Measurements from ENCODE around the gene GFRAL.

Gene GFRAL

GRCh38 chr6:55433446-55434130, 106.3 kb downstream of the GFRAL start:
- peak; percentile 77 to 88 for DNase-seq (ENCODE audit: low read depth in 2 of 2)

- DNase-seq (ENCODE audit: low read depth in 2 of 2): no peak
Observed at GRCh38 chr6:55437141-55437540, 109.9 kb downstream of the GFRAL start.

- DNase-seq (ENCODE audit: low read depth in 2 of 2): no peak
Observed at GRCh38 chr6:55438203-55438602, 110.9 kb downstream of the GFRAL start.

- DNase-seq (ENCODE audit: low read depth in 2 of 2): no peak
Observed at GRCh38 chr6:55443238-55444134, 116.2 kb downstream of the GFRAL start.

GRCh38 chr6:55445648-55446204, 118.5 kb downstream of the GFRAL start:
- no peak for DNase-seq (ENCODE audit: low read depth in 2 of 2)

- no peak for DNase-seq (ENCODE audit: low read depth in 2 of 2)
Observed at GRCh38 chr6:55447891-55448290, 120.6 kb downstream of the GFRAL start.

GRCh38 chr6:55448451-55448850, 121.2 kb downstream of the GFRAL start:
- no peak for DNase-seq (ENCODE audit: low read depth in 2 of 2)

- no peak for DNase-seq (ENCODE audit: low read depth in 2 of 2)
Observed at GRCh38 chr6:55449225-55449624, 122.0 kb downstream of the GFRAL start.

GRCh38 chr6:55450005-55450404, 122.7 kb downstream of the GFRAL start:
- no peak for DNase-seq (ENCODE audit: low read depth in 2 of 2)
